Measurements from ENCODE around the gene LRRFIP1.

LRRFIP1 gene

GRCh38 chr2:237744613-237745249 lies 117.3 kb downstream of the LRRFIP1 start:
- no peak for TF ChIP-seq SIN3A (IDR thresholded peaks at IDR 0.05; ENCODE audit: borderline replicate concordance, insufficient read depth, low read length)
- TF ChIP-seq FOXP2 (optimal IDR thresholded peaks at IDR 0.05; ENCODE audit: borderline replicate concordance, extremely low read depth, extremely low read length, insufficient read depth): peak; percentile 56
- no peak for TF ChIP-seq REST (IDR thresholded peaks at IDR 0.05; ENCODE audit: insufficient read depth in 1 of 2, low read depth in 2 of 2, low read length in 2 of 2)
- no peak for TF ChIP-seq TAF1 (IDR thresholded peaks at IDR 0.05; ENCODE audit: borderline replicate concordance, insufficient read depth, low read length)
- TF ChIP-seq POLR2AphosphoS5 (IDR thresholded peaks at IDR 0.05; ENCODE audit: low read depth, low read length): no peak

- TF ChIP-seq FOXP2 (optimal IDR thresholded peaks at IDR 0.05; ENCODE audit: borderline replicate concordance, extremely low read depth, extremely low read length, insufficient read depth): no peak
Measured at GRCh38 chr2:237745250-237745613, 117.8 kb downstream of the LRRFIP1 start.

GRCh38 chr2:237746302-237747080 lies 119.1 kb downstream of the LRRFIP1 start:
- TF ChIP-seq SIN3A (IDR thresholded peaks at IDR 0.05; ENCODE audit: borderline replicate concordance, insufficient read depth, low read length): no peak

- TF ChIP-seq REST (IDR thresholded peaks at IDR 0.05; ENCODE audit: insufficient read depth in 1 of 2, low read depth in 2 of 2, low read length in 2 of 2) (no peak), FOXP2 (optimal IDR thresholded peaks at IDR 0.05; ENCODE audit: borderline replicate concordance, extremely low read depth, extremely low read length, insufficient read depth) (no peak), SIN3A (IDR thresholded peaks at IDR 0.05; ENCODE audit: borderline replicate concordance, insufficient read depth, low read length) (no peak), TAF1 (IDR thresholded peaks at IDR 0.05; ENCODE audit: borderline replicate concordance, insufficient read depth, low read length) (no peak), POLR2AphosphoS5 (IDR thresholded peaks at IDR 0.05; ENCODE audit: low read depth, low read length) (no peak)
Measured at GRCh38 chr2:237747189-237747588, 119.8 kb downstream of the LRRFIP1 start.

GRCh38 chr2:237749002-237749401 lies 121.6 kb downstream of the LRRFIP1 start:
- TF ChIP-seq FOXP2 (optimal IDR thresholded peaks at IDR 0.05; ENCODE audit: borderline replicate concordance, extremely low read depth, extremely low read length, insufficient read depth): no peak
- TF ChIP-seq SIN3A (IDR thresholded peaks at IDR 0.05; ENCODE audit: borderline replicate concordance, insufficient read depth, low read length): no peak
- TF ChIP-seq REST (IDR thresholded peaks at IDR 0.05; ENCODE audit: insufficient read depth in 1 of 2, low read depth in 2 of 2, low read length in 2 of 2): no peak
- TF ChIP-seq POLR2AphosphoS5 (IDR thresholded peaks at IDR 0.05; ENCODE audit: low read depth, low read length): no peak
- no peak for TF ChIP-seq TAF1 (IDR thresholded peaks at IDR 0.05; ENCODE audit: borderline replicate concordance, insufficient read depth, low read length)

GRCh38 chr2:237749961-237750360 lies 122.6 kb downstream of the LRRFIP1 start:
- TF ChIP-seq SIN3A (IDR thresholded peaks at IDR 0.05; ENCODE audit: borderline replicate concordance, insufficient read depth, low read length): no peak
